ENCODE results near the gene CD4.
"Not testable (repeated sequence)": the region's sequence is repeated elsewhere in the genome, so short reads cannot be mapped to it uniquely, and the experiment has no call there.

Gene CD4

GRCh38 chr12:6788972-6789924, at the start of gene CD4:
TSS of gene CD4 (plus strand) at chr12:6789528. CDS start at chr12:6800139, 10,611 bp downstream.
- TF ChIP-seq CTCF (IDR thresholded peaks at IDR 0.05): no peak
- peak within 1 kb of the TSS in 1 of 2 donors; percentile 78 for H3K27ac ChIP-seq
- no peak for DNase-seq (ENCODE audit: low spot score)
- peak within 1 kb of the TSS; percentile 49 for H3K4me3 ChIP-seq

DNA sequence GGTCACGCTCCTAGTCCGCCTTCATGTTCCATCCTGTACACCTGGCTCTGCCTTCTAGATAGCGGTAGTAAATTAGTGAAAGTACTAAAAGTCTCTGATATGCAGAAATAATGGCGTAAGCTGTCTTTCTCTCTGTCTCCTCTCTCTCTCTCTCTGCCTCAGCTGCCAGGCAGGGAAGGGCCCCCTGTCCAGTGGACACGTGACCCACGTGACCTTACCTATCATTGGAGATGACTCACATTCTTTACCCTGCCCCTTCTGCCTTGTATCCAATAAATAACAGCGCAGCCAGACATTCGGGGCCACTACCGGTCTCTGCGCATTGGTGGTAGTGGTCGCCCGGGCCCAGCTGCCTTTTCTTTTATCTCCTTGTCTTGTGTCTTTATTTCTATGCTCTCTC, 47.2 kb upstream of the CD4 start:
- DNase-seq (ENCODE audit: low spot score); H3K4me3 ChIP-seq: not testable (repeated sequence)

GRCh38 chr12:6742834-6743233, 46.5 kb upstream of the CD4 start:
- Histone ChIP-seq H3K27ac (no peak overlapping the region), H3K4me3 (no peak overlapping the region)
- TF ChIP-seq CTCF (IDR thresholded peaks at IDR 0.05): no peak
- no peak for DNase-seq (ENCODE audit: low spot score)

More for the DNA sequence above, 47.2 kb upstream of the CD4 start:
- not testable (repeated sequence) for H3K27ac ChIP-seq

GRCh38 chr12:6743300-6743699, 46.0 kb upstream of the CD4 start:
- not testable (repeated sequence) for DNase-seq (ENCODE audit: low spot score)

GRCh38 chr12:6745741-6746525, 43.4 kb upstream of the CD4 start:
- no peak for DNase-seq (ENCODE audit: low spot score)
- no peak for TF ChIP-seq CTCF (IDR thresholded peaks at IDR 0.05)
- peak overlapping the region in 1 of 2 donors; percentile 57 for H3K27ac ChIP-seq

More at GRCh38 chr12:6743300-6743699, 46.0 kb upstream of the CD4 start:
- H3K27ac ChIP-seq, H3K4me3 ChIP-seq: not testable (repeated sequence)

DNA sequence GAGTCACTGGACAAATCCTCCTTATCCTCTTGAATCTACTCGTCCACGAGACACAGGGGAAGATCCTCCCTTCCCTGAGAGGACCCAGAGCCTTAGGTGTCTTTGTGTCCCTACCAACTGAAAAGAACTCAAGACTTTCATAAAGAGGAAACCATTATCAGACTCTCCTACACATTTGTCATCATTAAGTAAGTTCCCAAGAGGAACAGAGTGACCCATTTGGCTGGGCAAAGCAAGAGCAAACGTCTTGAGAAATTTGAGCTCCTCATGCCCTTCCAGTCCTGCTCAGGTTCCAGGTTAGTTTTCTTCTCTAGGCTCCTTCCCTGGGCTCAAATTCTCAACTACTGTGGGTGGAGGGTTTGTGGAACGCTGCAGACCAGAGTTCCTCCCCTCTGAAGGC, 42.1 kb upstream of the CD4 start:
- no peak overlapping the region for H3K27ac ChIP-seq
- no peak for TF ChIP-seq CTCF (IDR thresholded peaks at IDR 0.05)
- no peak overlapping the region for H3K4me3 ChIP-seq
- DNase-seq (ENCODE audit: low spot score): no peak

More at GRCh38 chr12:6745741-6746525, 43.4 kb upstream of the CD4 start:
- H3K4me3 ChIP-seq: no peak overlapping the region

- no peak for DNase-seq (ENCODE audit: low spot score)
- no peak overlapping the region for H3K4me3 ChIP-seq
- TF ChIP-seq CTCF (IDR thresholded peaks at IDR 0.05): no peak
- H3K27ac ChIP-seq: no peak overlapping the region
These were observed 40.6 kb upstream of the CD4 start for GRCh38 chr12:6748761-6749160.
